GM18526 (cell line): ENCODE results near the gene PPIC.

Source experiments
- POLR2A ChIP-seq: IDR thresholded peaks from 3 replicates; pipeline ENCODE4 v1.6.1; 2011; ENCODE audit not compliant: insufficient read length; ENCODE audit errors: extremely low read depth

Gene PPIC

GRCh38 chr5:123036391-123037103 is at the start of gene PPIC:
Gene PPIC (minus strand): TSS chr5:123036725. CDS start chr5:123036625, 100 bp downstream.
- TF ChIP-seq POLR2A = no peak

GRCh38 chr5:123085638-123086286 is 49.2 kb upstream of the PPIC start:
- TF ChIP-seq POLR2A = no peak

GRCh38 chr5:123084730-123085605 is 48.4 kb upstream of the PPIC start:
- no peak for TF ChIP-seq POLR2A

- TF ChIP-seq POLR2A = no peak
Measured at GRCh38 chr5:123083298-123083697, 46.8 kb upstream of the PPIC start.

GRCh38 chr5:123080215-123080614 is 43.7 kb upstream of the PPIC start:
- no peak for TF ChIP-seq POLR2A

- no peak for TF ChIP-seq POLR2A
Measured at GRCh38 chr5:123075521-123076163, 39.1 kb upstream of the PPIC start.

DNA sequence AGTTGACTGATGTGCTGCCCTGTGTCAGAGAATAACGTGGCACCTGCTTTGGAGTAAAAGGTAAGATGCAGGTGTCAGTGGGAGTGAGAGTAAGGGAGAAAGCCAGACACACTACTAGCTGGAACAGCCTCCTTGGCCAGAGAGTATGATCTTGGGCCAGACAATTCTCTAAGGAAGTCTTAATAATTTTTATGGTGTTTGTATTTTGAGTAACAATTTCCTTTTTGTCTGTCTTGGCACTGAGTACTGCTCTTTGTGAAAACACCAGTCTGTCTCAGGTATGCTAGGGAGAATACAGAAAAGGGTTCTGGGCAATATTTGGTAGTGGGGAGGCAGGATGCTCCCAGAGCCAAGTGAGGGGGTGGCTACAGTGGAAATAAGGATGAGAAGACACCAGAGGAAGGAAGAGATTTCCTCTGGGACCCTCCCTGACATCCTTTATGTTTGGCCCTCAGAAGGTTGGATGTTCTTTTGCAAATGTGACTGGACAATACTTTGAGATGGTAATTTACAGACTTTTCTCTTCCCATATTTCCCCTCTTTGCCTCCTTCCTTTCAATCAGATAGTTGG is 31.9 kb upstream of the PPIC start:
- no peak for TF ChIP-seq POLR2A

GRCh38 chr5:123066016-123066415 is 29.5 kb upstream of the PPIC start:
- TF ChIP-seq POLR2A = no peak

DNA sequence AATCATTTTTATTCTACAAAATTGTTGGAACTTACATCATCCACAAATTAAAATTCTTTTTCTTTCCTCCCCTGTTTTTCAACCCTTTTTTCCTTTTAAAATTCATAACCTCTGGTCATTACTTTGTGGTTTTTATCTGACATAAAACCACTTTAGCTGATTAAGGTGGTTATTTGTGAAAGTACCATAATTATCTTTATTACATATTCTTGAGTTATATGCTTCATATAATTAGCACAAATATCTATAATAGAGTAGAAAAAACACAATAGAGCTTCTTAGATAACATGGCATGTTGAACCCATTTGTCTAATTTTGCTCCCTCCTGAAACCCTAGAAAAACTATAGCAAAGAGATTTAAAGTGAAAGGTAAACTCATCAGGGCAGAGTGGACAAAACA is 22.9 kb upstream of the PPIC start:
- TF ChIP-seq POLR2A = no peak

GRCh38 chr5:123051206-123051605 is 14.7 kb upstream of the PPIC start:
- no peak for TF ChIP-seq POLR2A

- TF ChIP-seq POLR2A = no peak
Measured at GRCh38 chr5:123047706-123048105, 11.2 kb upstream of the PPIC start.

DNA sequence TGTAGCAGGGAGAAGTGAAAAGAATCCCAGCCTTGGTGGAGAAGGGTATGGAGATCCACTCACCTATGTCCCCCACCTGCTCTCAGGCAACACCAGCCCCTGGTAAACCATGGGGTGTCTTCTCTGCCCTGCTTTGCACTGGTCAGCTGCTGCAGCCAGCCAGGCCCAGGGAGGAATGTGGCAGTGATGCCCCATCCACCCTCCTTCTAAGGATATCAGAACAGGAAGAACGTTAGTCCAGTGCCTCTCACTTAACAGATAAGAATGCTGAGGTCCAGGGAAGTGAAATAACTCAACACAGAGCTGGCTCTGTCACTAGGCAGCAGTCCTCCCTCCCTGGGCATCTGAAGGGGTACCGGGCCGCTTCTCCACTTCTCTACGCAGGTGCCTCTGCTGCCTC is 9.7 kb upstream of the PPIC start:
- no peak for TF ChIP-seq POLR2A

- no peak for TF ChIP-seq POLR2A
Measured at GRCh38 chr5:123044926-123045617, 8.5 kb upstream of the PPIC start.

DNA sequence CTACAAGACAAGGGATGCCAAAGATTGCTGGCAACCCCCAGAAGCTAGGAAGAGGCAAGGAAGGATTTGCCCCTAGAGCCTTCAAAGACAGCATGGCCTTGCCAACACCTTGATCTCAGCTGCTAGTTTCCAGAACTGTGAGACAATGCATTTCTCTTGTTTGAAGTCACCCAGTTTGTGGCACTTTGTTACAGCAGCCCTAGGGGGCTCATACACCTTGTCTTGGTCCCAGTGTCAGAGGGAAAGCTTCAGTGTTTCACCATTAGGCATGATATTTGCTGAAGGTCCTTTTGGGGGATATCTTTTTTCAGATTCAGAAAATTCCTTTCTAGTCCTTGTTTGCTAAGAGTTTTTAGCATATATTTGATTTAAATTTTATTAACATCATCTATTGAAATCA is 3.1 kb upstream of the PPIC start:
- TF ChIP-seq POLR2A = no peak

GRCh38 chr5:123037104-123037418 is 536 bp upstream of the PPIC start:
- no peak for TF ChIP-seq POLR2A

DNA sequence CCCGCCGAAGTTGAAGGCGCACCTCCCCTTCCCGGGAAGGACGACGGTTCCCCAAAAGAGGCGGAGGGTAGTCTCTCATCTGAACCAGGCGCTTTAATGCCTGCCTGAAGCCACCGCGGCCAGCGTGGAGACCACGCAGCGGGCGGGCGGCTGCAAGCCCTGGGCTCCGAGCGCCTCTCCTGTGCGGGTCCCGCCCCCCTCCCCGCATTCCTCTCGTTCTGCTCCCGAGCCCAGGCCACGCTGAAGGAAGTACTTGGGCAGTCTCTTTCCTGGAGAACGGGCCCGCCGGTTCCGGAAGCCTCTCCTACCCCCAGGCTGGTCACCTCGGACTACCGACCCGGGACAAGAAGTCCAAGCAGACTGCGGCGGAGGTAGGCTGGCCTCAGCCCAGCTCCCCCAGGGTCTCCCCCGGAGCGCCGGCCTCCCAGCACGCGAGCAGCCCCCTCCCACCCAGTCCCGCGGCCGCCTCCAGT is 571 bp downstream of the PPIC start:
- TF ChIP-seq POLR2A = no peak
